ENCODE data around the gene SSTR1.

The SSTR1 gene

DNA sequence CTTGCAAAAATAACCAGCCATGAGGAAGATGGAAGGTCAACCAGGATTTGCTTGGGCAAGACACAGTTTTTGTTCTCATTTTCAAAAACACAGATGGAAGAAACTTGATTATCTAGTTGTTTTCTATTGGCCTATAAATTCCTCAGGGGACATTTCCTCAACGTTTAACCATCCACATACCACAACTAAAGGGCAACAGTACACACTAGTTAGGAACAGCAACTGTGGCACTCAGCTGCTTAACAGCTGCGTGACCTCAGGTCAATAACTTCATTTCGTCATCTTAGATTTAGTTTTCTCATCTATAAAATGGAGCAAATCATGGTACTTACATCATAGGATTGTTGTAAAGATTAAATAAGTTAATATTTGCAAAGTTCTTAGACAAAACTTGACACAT, 18.7 kb downstream of the SSTR1 start:
- DNase-seq (ENCODE audit: low read depth, low spot score): no peak
- TF ChIP-seq, protein P1, sequence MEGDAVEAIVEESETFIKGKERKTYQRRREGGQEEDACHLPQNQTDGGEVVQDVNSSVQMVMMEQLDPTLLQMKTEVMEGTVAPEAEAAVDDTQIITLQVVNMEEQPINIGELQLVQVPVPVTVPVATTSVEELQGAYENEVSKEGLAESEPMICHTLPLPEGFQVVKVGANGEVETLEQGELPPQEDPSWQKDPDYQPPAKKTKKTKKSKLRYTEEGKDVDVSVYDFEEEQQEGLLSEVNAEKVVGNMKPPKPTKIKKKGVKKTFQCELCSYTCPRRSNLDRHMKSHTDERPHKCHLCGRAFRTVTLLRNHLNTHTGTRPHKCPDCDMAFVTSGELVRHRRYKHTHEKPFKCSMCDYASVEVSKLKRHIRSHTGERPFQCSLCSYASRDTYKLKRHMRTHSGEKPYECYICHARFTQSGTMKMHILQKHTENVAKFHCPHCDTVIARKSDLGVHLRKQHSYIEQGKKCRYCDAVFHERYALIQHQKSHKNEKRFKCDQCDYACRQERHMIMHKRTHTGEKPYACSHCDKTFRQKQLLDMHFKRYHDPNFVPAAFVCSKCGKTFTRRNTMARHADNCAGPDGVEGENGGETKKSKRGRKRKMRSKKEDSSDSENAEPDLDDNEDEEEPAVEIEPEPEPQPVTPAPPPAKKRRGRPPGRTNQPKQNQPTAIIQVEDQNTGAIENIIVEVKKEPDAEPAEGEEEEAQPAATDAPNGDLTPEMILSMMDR (IDR thresholded peaks at IDR 0.05; ENCODE audit: low read depth, low read length): no peak
- in situ Hi-C loops (cut with HindIII; ENCODE audit: low sequenced_read_pairs): no loop called here
- H3K4me3 ChIP-seq (ENCODE audit: low read depth, low read length): no peak overlapping the region

DNA sequence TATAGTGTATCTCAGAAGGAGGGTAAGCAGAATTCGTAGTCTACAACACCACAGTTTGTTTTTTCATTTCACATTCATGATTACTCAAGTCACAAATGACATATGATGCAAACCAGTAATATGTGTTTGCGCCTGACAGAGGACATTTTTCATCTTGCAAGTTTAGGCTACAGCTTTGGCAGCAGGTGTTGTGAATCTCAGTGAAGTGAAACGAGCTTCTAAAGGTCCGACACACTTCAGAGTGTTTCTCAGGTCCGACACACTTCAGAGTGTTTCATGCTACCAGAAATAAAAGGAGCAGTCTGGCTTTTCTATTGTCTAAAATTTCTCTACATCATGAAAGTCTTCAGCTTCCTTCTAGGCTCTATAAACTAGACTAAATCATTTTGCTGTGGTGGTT, 25.5 kb downstream of the SSTR1 start:
- TF ChIP-seq, protein P1 (IDR thresholded peaks at IDR 0.05; ENCODE audit: low read depth, low read length): no peak
- no peak for DNase-seq (ENCODE audit: low read depth, low spot score)

DNA sequence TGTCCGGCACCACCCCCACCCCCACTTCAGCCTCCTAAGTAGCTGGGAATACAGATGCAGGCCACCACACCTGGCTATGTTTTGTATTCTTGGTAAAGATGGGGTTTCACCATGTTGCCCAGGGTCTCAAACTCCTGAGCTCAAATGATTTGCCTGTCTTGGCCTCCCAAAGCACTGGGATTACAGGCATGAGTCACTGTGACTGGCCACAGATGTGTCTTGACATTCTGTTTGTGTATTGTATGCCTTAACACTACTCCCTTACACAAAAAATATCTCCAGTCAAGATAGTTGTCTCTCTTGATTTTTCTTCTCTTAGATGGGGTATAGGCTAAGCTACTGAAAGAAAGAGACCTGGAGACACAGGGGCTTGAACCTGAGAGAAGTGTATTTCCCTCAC, 30.6 kb downstream of the SSTR1 start:
- peak; percentile 15 for DNase-seq (ENCODE audit: low read depth, low spot score)
- in situ Hi-C loops (cut with HindIII; ENCODE audit: low sequenced_read_pairs): no loop called here
- TF ChIP-seq, protein P1 (IDR thresholded peaks at IDR 0.05; ENCODE audit: low read depth, low read length): no peak
- no peak overlapping the region for H3K4me3 ChIP-seq (ENCODE audit: low read depth, low read length)

More for the DNA sequence above, 25.5 kb downstream of the SSTR1 start:
- in situ Hi-C loops (cut with HindIII; ENCODE audit: low sequenced_read_pairs): no loop called here
- no peak overlapping the region for H3K4me3 ChIP-seq (ENCODE audit: low read depth, low read length)

DNA sequence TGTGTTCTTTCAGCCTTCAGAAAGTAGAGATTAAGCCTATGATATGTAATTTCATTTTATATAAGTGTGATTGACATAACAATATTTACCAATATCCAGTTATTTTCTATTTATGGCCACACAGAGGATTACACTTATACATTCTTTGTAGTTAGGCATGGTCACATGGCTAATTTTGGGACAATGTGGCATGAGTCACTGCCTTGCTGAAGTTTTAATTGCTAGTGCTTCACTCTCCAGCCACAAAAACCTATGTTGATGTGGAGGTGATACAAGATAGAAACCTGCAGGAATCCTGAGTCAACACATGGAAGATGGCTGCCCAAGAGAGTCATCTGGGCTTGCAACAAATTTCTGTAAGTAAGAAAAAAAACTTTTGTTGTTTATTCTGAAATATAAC, 31.2 kb downstream of the SSTR1 start:
- H3K4me3 ChIP-seq (ENCODE audit: low read depth, low read length): no peak overlapping the region
- DNase-seq (ENCODE audit: low read depth, low spot score): no peak
- in situ Hi-C loops (cut with HindIII; ENCODE audit: low sequenced_read_pairs): no loop called here
- TF ChIP-seq, protein P1 (IDR thresholded peaks at IDR 0.05; ENCODE audit: low read depth, low read length): no peak

DNA sequence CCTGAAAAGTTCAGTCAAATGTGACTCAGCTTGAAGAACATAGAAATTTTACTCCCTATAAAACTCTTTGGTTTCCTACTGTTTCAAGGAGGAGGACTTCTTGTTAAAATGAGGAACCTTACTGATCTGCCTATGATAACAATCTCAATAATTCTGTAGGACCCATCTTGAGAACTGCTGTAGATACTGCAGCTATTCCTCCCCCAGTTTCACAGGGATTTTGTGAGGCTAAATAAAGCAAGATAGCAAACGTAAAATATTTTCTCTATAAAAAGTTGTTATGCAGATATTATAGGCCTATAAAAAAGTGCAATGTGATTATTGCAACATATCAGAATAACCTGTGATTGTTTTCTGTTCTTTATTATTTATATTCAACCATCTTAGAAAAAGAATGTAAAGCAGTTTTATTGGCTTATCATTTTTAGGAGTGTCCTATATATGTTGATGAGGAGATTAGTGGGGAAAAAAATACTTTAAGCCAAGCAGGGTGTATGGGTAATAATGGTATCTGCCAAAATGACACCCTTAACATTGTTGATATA, 36.1 kb downstream of the SSTR1 start:
- TF ChIP-seq, protein P1 (IDR thresholded peaks at IDR 0.05; ENCODE audit: low read depth, low read length): no peak
- no peak overlapping the region for H3K4me3 ChIP-seq (ENCODE audit: low read depth, low read length)
- in situ Hi-C loops (cut with HindIII; ENCODE audit: low sequenced_read_pairs): no loop called here
- DNase-seq (ENCODE audit: low read depth, low spot score): no peak

DNA sequence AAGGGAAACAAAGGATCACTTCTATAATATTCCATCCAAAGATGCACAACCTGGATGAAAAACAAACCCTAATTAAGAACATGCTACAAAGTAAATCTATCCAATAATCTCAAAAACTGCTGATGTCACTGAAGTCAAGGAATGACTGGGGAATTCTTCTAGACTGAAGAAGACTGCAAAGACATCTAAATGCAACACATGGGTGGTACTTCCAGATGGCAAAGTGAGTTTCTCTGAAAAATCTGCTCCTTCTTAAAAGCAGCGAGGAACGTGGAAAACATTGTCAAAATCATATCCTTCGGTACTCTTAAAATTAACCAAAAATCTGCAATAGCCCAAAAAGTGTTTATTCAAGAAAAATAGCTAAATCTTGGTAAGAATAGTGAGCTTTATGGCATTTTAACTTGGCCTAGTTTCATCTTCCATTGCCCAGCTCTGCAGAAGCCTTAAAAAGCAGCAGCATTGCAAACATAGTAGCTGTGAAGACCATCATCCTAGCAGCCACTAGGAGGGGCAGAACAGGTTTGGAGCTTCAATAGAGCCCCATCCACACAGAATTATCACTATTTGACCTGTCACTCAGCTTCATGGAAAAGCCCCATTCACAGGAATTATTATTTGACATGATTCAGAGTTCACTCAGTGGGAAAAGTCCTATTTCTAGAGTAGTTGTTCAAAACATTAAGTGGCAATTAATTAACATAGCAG, 40.8 kb downstream of the SSTR1 start:
- TF ChIP-seq, protein P1 (IDR thresholded peaks at IDR 0.05; ENCODE audit: low read depth, low read length): peak; percentile 8
- no peak overlapping the region for H3K4me3 ChIP-seq (ENCODE audit: low read depth, low read length)
- DNase-seq (ENCODE audit: low read depth, low spot score): no peak
- in situ Hi-C loops (cut with HindIII; ENCODE audit: low sequenced_read_pairs): no loop called here

Measured in astrocyte of the spinal cord (primary cell).